G401 (cell line): ENCODE results near the gene PGLYRP4. TPM values are rescaled to one million over a fixed set of nuclear protein-coding genes. Genes with fewer than 3 reads are reported as not detected.

Source experiments
- DNase-seq: peaks from one replicate; pipeline ENCODE4 v3.0.0-alpha.2; 2015; ENCODE audit warnings: low spot score
- in situ Hi-C: cut with HindIII; loops from 2 replicates; pipeline ENCODE4 v1.10.0; 2016; ENCODE audit warnings: low sequenced_read_pairs, mixed read lengths
- total RNA-seq: library from RNA; depleted of rRNA; stranded (reverse); fragments of >200 nt; shearing (Covaris generic); gene quantifications from 2 replicates; pipeline ENCODE4 v1.2.3, GENCODE V29; 2014; rRNA removed

PGLYRP4 gene
- total RNA-seq, 1 experiment from 2014 or later = not detected

- DNase-seq = no peak
- in situ Hi-C loops = no loop called here
These were observed 38.1 kb downstream of the PGLYRP4 start for GRCh38 chr1:153310526-153310925.

- no peak for DNase-seq
- in situ Hi-C loops = no loop called here
These were observed 39.2 kb downstream of the PGLYRP4 start for GRCh38 chr1:153309441-153309840.

- in situ Hi-C loops = no loop called here
- no peak for DNase-seq
These were observed 40.1 kb downstream of the PGLYRP4 start for GRCh38 chr1:153308540-153308939.

- no peak for DNase-seq
- in situ Hi-C loops = no loop called here
These were observed 41.4 kb downstream of the PGLYRP4 start for GRCh38 chr1:153307221-153307600.

- in situ Hi-C loops = no loop called here
- no peak for DNase-seq
These were observed 42.1 kb downstream of the PGLYRP4 start for GRCh38 chr1:153306303-153307220.

GRCh38 chr1:153305682-153306081, 43.0 kb downstream of the PGLYRP4 start:
- in situ Hi-C loops = no loop called here

GRCh38 chr1:153302308-153302707, 46.3 kb downstream of the PGLYRP4 start:
- in situ Hi-C loops = no loop called here
- DNase-seq = no peak

More at GRCh38 chr1:153305682-153306081, 43.0 kb downstream of the PGLYRP4 start:
- no peak for DNase-seq

GRCh38 chr1:153293851-153294250, 54.8 kb downstream of the PGLYRP4 start:
- DNase-seq = no peak
- in situ Hi-C loops = no loop called here

- in situ Hi-C loops = no loop called here
- no peak for DNase-seq
These were observed 55.2 kb downstream of the PGLYRP4 start for GRCh38 chr1:153293480-153293775.

GRCh38 chr1:153292740-153293479, 55.7 kb downstream of the PGLYRP4 start:
- no peak for DNase-seq
- in situ Hi-C loops = no loop called here

GRCh38 chr1:153292185-153292584, 56.5 kb downstream of the PGLYRP4 start:
- in situ Hi-C loops = no loop called here
- no peak for DNase-seq

- in situ Hi-C loops = no loop called here
- DNase-seq = no peak
These were observed 57.1 kb downstream of the PGLYRP4 start for GRCh38 chr1:153291514-153291913.

- in situ Hi-C loops = no loop called here
- DNase-seq = no peak
These were observed 59.9 kb downstream of the PGLYRP4 start for GRCh38 chr1:153288634-153289275.

Other genes starting within 250 kb of the PGLYRP4 start
- not detected in 2 replicates for gene SPRR2F, start 235.3 kb downstream of the PGLYRP4 start, total RNA-seq
- gene SPRR2G, start 198.0 kb downstream of the PGLYRP4 start, total RNA-seq = not detected in 2 replicates
- not detected in 2 replicates for gene LELP1, start 145.4 kb downstream of the PGLYRP4 start, total RNA-seq
- gene PRR9, start 131.3 kb downstream of the PGLYRP4 start, total RNA-seq = not detected in 2 replicates
- gene LORICRIN, start 89.2 kb downstream of the PGLYRP4 start, total RNA-seq = not detected in 2 replicates
- not detected in 2 replicates for gene PGLYRP3, start 35.9 kb downstream of the PGLYRP4 start, total RNA-seq
- 1.1 and 14.0 TPM in 2 replicates for gene S100A9, start 9.0 kb upstream of the PGLYRP4 start, total RNA-seq
- not detected in 2 replicates for gene S100A12, start 26.8 kb upstream of the PGLYRP4 start, total RNA-seq
- gene S100A8, start 42.2 kb upstream of the PGLYRP4 start, total RNA-seq = not detected in 2 replicates
- not detected in 2 replicates for gene S100A7A, start 67.7 kb upstream of the PGLYRP4 start, total RNA-seq
- not detected in 2 replicates for gene S100A7, start 111.8 kb upstream of the PGLYRP4 start, total RNA-seq
- gene S100A6, start 187.2 kb upstream of the PGLYRP4 start, total RNA-seq = 308 and 563 TPM in 2 replicates
- 1.5 and 15.4 TPM in 2 replicates for gene S100A5, start 192.1 kb upstream of the PGLYRP4 start, total RNA-seq
- 452 and 453 TPM in 2 replicates for gene S100A4, start 197.0 kb upstream of the PGLYRP4 start, total RNA-seq
- gene S100A3, start 200.4 kb upstream of the PGLYRP4 start, total RNA-seq = 0.37 and 4.3 TPM in 2 replicates
- gene S100A2, start 217.0 kb upstream of the PGLYRP4 start, total RNA-seq = 10.6 and 10.8 TPM in 2 replicates